Pancreas (tissue), 10 donors: ENCODE results near the gene PIP5K1A. TPM values are rescaled to one million over a fixed set of nuclear protein-coding genes. Genes with fewer than 3 reads are reported as not detected.
"Not testable (repeated sequence)": the region's sequence is repeated elsewhere in the genome, so short reads cannot be mapped to it uniquely, and the experiment has no call there.

Experiments
- ATAC-seq, 4 donors: fragments of 200-7000 bp; cut with Tn5 transposase; one replicate each; pipeline versions ENCODE4 v1.8.0 to v1.9.1; 2020; ENCODE audit warnings: mild to moderate bottlenecking in 4 of 4, moderate library complexity in 4 of 4
- DNase-seq, 6 donors: peaks; one replicate each; pipeline ENCODE4 v3.0.0-alpha.2; 2020
- FAIRE-seq: peaks from 2 replicates; lab custom pipeline; 2012; peaks lifted over from hg19 to GRCh38; lab: Jason Lieb, UNC
- H3K27ac ChIP-seq, 4 donors: fragments of 200-600 bp; sonication (generic); 1 replicate in 3 of 4; 2 replicates in 1 of 4; pipeline versions ENCODE4 v1.5.0 to v1.8.0; 2020
- H3K27me3 ChIP-seq, 4 donors: fragments of 200-600 bp; one replicate each; pipeline ENCODE4 v1.8.0; 2021
- H3K36me3 ChIP-seq, 3 donors: fragments of 200-600 bp; sonication (generic) in 1 of 3; one replicate each; pipeline versions ENCODE4 v1.5.0 to v1.8.0; 2020 to 2021
- H3K4me1 ChIP-seq, 3 donors: fragments of 200-600 bp; one replicate each; pipeline ENCODE4 v1.8.0; 2021
- H3K4me3 ChIP-seq, 4 donors: fragments of 200-600 bp; sonication (generic) in 2 of 4; one replicate each; pipeline versions ENCODE4 v1.5.0 to v1.8.0; 2020 to 2021
- H3K9me3 ChIP-seq, 4 donors: fragments of 200-600 bp; one replicate each; pipeline ENCODE4 v1.8.0; 2021
- WGBS, 2 donors: extraction: QIAGEN DNeasy Blood & Tissue Kit; methylation state at CpG; one replicate each; pipeline ENCODE4 v1.1.7; 2013; 5-methylcytosine and 5-hydroxymethylcytosine counted together
- intact Hi-C, 3 donors: fragments of 100-400 bp; cut with DNase I; formaldehyde crosslinking; loops; one replicate each; pipeline versions ENCODE4 v1.11.1 to v1.14.2; 2022
- polyA plus RNA-seq, 2 donors: library from polyadenylated mRNA; stranded (reverse); fragments of 200-250 nt; gene quantifications; one replicate each; pipeline ENCODE4 v1.2.3, GENCODE V29; 2013
- total RNA-seq, 6 donors: library from RNA; stranded (reverse); fragmentation: NEBNext Ultra II Directional in 4 of 6; extraction: Animal tissue kit (Norgen Biotek cat#: 25700) in 4 of 6; gene quantifications; one replicate each; pipeline versions ENCODE4 v1.2.1 to v1.2.4, GENCODE V29; 2021 to 2023
- TF ChIP-seq, protein P1 (sequence below), 4 donors: fragments of 200-600 bp; sonication (generic) in 3 of 4; IDR thresholded peaks; one replicate each; pipeline versions ENCODE4 v1.5.0 to v1.8.0; 2021; ENCODE audit warnings: antibody characterized with exemption in 4 of 4
- donor health status: healthy with polysubstance abuse.
- donor health status: DM: no; HTN: no; CAD: no; lungs with moderate emphysema.
- donor health status: DM: no; HTN: no; CAD: no.
- donor health status: control.
- donor health status: control.
- donor health status: Bipolar disorder and iron deficiency.
- donor health status: DM: yes; HTN: yes; CAD: no.
- donor health status: DM: no; HTN: no; CAD: no.
- donor health status: DM: no; HTN: no; CAD: no.
- donor health status: DM: yes; HTN: yes; CAD: no.

PIP5K1A gene
- total and polyA plus RNA-seq, 8 donors: 10.1 to 22.6 (median 16.3) TPM

GRCh38 chr1:151189637-151190445 lies 8.5 kb upstream of the PIP5K1A start, which contains the start of gene VPS72:
Gene VPS72 (minus strand): TSS chr1:151190197. CDS start chr1:151190121, 76 bp downstream.
- TF ChIP-seq, protein P1, sequence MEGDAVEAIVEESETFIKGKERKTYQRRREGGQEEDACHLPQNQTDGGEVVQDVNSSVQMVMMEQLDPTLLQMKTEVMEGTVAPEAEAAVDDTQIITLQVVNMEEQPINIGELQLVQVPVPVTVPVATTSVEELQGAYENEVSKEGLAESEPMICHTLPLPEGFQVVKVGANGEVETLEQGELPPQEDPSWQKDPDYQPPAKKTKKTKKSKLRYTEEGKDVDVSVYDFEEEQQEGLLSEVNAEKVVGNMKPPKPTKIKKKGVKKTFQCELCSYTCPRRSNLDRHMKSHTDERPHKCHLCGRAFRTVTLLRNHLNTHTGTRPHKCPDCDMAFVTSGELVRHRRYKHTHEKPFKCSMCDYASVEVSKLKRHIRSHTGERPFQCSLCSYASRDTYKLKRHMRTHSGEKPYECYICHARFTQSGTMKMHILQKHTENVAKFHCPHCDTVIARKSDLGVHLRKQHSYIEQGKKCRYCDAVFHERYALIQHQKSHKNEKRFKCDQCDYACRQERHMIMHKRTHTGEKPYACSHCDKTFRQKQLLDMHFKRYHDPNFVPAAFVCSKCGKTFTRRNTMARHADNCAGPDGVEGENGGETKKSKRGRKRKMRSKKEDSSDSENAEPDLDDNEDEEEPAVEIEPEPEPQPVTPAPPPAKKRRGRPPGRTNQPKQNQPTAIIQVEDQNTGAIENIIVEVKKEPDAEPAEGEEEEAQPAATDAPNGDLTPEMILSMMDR (IDR thresholded peaks at IDR 0.05): no peak
- WGBS, 2 donors: 0 to 1% methylated on average over 42 of the region's 42 CpGs
- intact Hi-C loops: no loop called here
- Histone ChIP-seq H3K36me3 (peaks cover 5 to 8% (median 7%) of the 10 kb centered on the region in 3 donors), H3K4me3 (peak within 1 kb of the TSS; percentile 49 to 89 (median 78)), H3K4me1 (peaks cover 0 to 13% (median 11%) of the 10 kb centered on the region in 3 donors), H3K9me3 (no peaks in the 10 kb centered on the region), H3K27me3 (no peaks in the 10 kb centered on the region), H3K27ac (peak within 1 kb of the TSS in 3 of 4 donors; percentile 16 to 70 (median 59))
- DNase-seq (peak; percentile 77 to 91 (median 82)), FAIRE-seq (no peak), ATAC-seq (peak; percentile 98 to 99 (median 98))

GRCh38 chr1:151192047-151192446 lies 6.3 kb upstream of the PIP5K1A start:
- no peak for DNase-seq
- Histone ChIP-seq H3K27me3 (no peaks in the 10 kb centered on the region), H3K4me1 (peaks cover 0 to 13% (median 11%) of the 10 kb centered on the region in 3 donors), H3K27ac (no peak overlapping the region), H3K9me3 (no peaks in the 10 kb centered on the region), H3K36me3 (no peaks in the 10 kb centered on the region), H3K4me3 (no peak overlapping the region)
- TF ChIP-seq, protein P1 (IDR thresholded peaks at IDR 0.05): no peak
- intact Hi-C loops: no loop called here
- 62 to 68% methylated on average over 7 of the region's 7 CpGs for WGBS, 2 donors
- ATAC-seq: no peak
- FAIRE-seq: no peak

DNA sequence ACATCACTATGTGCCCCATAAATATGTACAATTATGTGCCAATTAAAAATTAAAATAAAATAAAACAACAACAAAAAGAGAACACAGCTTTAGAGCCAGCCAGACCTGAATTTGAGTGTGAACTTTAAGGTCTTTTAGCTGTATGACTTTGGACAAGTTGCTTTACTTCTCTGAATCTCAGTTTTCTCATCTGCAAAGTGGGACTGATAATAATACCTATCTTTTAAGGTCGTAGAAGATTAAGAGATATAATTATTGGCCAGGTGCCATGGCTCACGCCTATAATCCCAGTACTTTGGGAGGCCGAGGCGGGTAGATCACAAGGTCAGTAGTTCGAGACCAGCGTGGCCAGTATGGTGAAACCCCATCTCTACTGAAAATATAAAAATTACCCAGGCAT lies 5.0 kb upstream of the PIP5K1A start:
- no peaks in the 10 kb centered on the region for H3K36me3 ChIP-seq
- no peak for DNase-seq
- no peaks in the 10 kb centered on the region for H3K9me3 ChIP-seq
- no peak for FAIRE-seq
- TF ChIP-seq, protein P1 (IDR thresholded peaks at IDR 0.05): no peak
- no peak for ATAC-seq
- intact Hi-C loops: no loop called here
- peaks cover 0 to 13% (median 11%) of the 10 kb centered on the region in 3 donors for H3K4me1 ChIP-seq
- 42% methylated on average over 6 of the region's 6 CpGs for WGBS, 2 donors
- no peak overlapping the region for H3K27ac ChIP-seq
- no peaks in the 10 kb centered on the region for H3K27me3 ChIP-seq
- no peak overlapping the region for H3K4me3 ChIP-seq

- Histone ChIP-seq H3K36me3 (no peaks in the 10 kb centered on the region), H3K27ac (no peak overlapping the region), H3K9me3 (no peaks in the 10 kb centered on the region), H3K4me1 (peaks cover 0 to 8% (median 5%) of the 10 kb centered on the region in 3 donors), H3K27me3 (no peaks in the 10 kb centered on the region), H3K4me3 (no peak overlapping the region)
- WGBS, 2 donors: 79 to 100% methylated on average over 1 of the region's 1 CpG
- TF ChIP-seq, protein P1 (IDR thresholded peaks at IDR 0.05): no peak
- DNase-seq (no peak), FAIRE-seq (no peak), ATAC-seq (no peak)
- intact Hi-C loops: no loop called here
Measured at GRCh38 chr1:151193856-151194255, 4.5 kb upstream of the PIP5K1A start.

DNA sequence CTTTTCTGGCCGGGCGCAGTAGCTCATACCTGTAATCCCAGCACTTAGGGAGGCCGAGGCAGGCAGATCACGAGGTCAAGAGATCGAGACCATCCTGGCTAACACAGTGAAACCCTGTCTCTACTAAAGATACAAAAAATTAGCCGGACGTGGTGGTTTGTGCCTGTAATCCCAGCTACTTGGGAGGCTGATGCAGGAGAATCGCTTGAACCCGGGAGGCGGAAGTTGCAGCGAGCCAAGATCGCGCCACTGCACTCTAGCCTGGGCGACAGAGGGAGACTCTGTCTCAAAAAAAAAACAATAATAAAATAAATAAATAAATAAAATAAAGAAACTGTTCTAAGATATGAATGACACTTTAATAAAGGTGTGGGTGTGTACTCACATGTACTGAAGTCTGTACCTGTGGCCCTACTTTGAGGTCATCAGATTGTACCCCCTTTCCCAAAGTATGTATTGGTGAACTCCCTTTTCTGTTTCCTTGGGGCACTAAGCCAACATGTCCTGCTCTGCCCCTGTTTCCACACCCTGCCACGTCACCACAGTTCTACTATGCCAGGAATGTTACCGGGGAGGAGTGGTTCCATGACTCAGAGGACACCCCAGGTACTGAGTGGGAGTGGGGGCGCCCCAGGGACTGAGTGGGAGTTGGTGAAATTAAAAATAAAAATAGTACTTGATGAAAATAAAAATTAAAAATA lies 3.3 kb upstream of the PIP5K1A start:
- H3K4me1 ChIP-seq, H3K27me3 ChIP-seq, H3K36me3 ChIP-seq, H3K9me3 ChIP-seq, H3K27ac ChIP-seq, H3K4me3 ChIP-seq, ATAC-seq, FAIRE-seq: not testable (repeated sequence)
- DNase-seq: peak in 5 of 6 donors; percentile 9 to 58 (median 52)
- intact Hi-C loops: loop anchor here in 2 of 3 donors (5.0 kb wide), 1 partner anchor 57 kb away; the partner anchor contains the start of gene PSMD4 (in 2 of the 2)
- WGBS, 2 donors: 64 to 76% methylated on average over 17 of the region's 17 CpGs
